Neural crest cell (in vitro differentiated cells): ENCODE results near the gene NLRP10. TPM values are rescaled to one million over a fixed set of nuclear protein-coding genes. Genes with fewer than 3 reads are reported as not detected.

Experiments
- DNase-seq: peaks from one replicate; pipeline ENCODE4 v3.0.0; 2021; ENCODE audit warnings: low read depth, mixed read lengths, low spot score
- H3K27ac Mint-ChIP-seq: one replicate; pipeline ENCODE4 v1.8.0; 2021; ENCODE audit warnings: mild to moderate bottlenecking, mixed read lengths; ENCODE audit not compliant: unreplicated experiment
- H3K27me3 Mint-ChIP-seq: 2 replicates; pipeline ENCODE4 v1.8.0; 2021; ENCODE audit warnings: low read depth, mild to moderate bottlenecking, mixed read lengths
- H3K36me3 Mint-ChIP-seq: 2 replicates; pipeline ENCODE4 v1.8.0; 2021; ENCODE audit warnings: low read depth, mild to moderate bottlenecking, mixed read lengths
- H3K4me1 Mint-ChIP-seq: 2 replicates; pipeline ENCODE4 v1.8.0; 2021; ENCODE audit warnings: mixed read lengths
- H3K4me3 Mint-ChIP-seq: one replicate; pipeline ENCODE4 v1.8.0; 2021; ENCODE audit warnings: mild to moderate bottlenecking, mixed read lengths
- H3K9me3 Mint-ChIP-seq: 2 replicates; pipeline ENCODE4 v1.8.0; 2021; ENCODE audit warnings: mixed read lengths
- CTCF ChIP-seq: fragments of 200-600 bp; sonication (generic); conservative IDR thresholded peaks from 2 replicates; pipeline ENCODE4 v1.5.0; 2021; ENCODE audit warnings: antibody characterized with exemption, mild to moderate bottlenecking
- total RNA-seq: library from RNA; stranded (reverse); gene quantifications from 2 replicates; pipeline ENCODE4 v1.2.1, GENCODE V29; 2021

Gene NLRP10
- total RNA-seq, 1 donor from 2014 or later, result not detected

- Mint-ChIP-seq H3K9me3 (no peaks in the 10 kb centered on the region), H3K27me3 (peaks cover 3% of the 10 kb centered on the region), H3K36me3 (no peaks in the 10 kb centered on the region), H3K4me3 (no peak overlapping the region), H3K4me1 (no peaks in the 10 kb centered on the region), H3K27ac (no peak overlapping the region)
- TF ChIP-seq CTCF, result no peak
- no peak for DNase-seq
These were observed 7.8 kb upstream of the NLRP10 start for GRCh38 chr11:7973011-7973410.

- Mint-ChIP-seq H3K27ac (no peak overlapping the region), H3K4me1 (no peaks in the 10 kb centered on the region), H3K27me3 (peaks cover 12% of the 10 kb centered on the region), H3K36me3 (no peaks in the 10 kb centered on the region), H3K4me3 (no peak overlapping the region), H3K9me3 (no peaks in the 10 kb centered on the region)
- TF ChIP-seq CTCF, result no peak
- no peak for DNase-seq
These were observed 6.6 kb upstream of the NLRP10 start for GRCh38 chr11:7971846-7972245.

- no peak for DNase-seq
- Mint-ChIP-seq H3K27ac (no peak overlapping the region), H3K27me3 (peaks cover 14% of the 10 kb centered on the region), H3K9me3 (no peaks in the 10 kb centered on the region), H3K4me1 (no peaks in the 10 kb centered on the region), H3K4me3 (no peak overlapping the region), H3K36me3 (no peaks in the 10 kb centered on the region)
- no peak for TF ChIP-seq CTCF
These were observed 4.8 kb upstream of the NLRP10 start for GRCh38 chr11:7969756-7970646.

GRCh38 chr11:7968686-7969085, 3.4 kb upstream of the NLRP10 start:
- H3K27ac Mint-ChIP-seq, result no peak overlapping the region
- H3K27me3 Mint-ChIP-seq, result peaks cover 14% of the 10 kb centered on the region
- no peaks in the 10 kb centered on the region for H3K36me3 Mint-ChIP-seq
- TF ChIP-seq CTCF, result no peak
- no peaks in the 10 kb centered on the region for H3K9me3 Mint-ChIP-seq
- H3K4me1 Mint-ChIP-seq, result no peaks in the 10 kb centered on the region
- no peak for DNase-seq
- H3K4me3 Mint-ChIP-seq, result no peak overlapping the region

- H3K27ac Mint-ChIP-seq, result no peak overlapping the region
- no peaks in the 10 kb centered on the region for H3K36me3 Mint-ChIP-seq
These were observed 2.6 kb upstream of the NLRP10 start for GRCh38 chr11:7967826-7968225.

More at GRCh38 chr11:7967826-7968225, 2.6 kb upstream of the NLRP10 start:
- H3K27me3 Mint-ChIP-seq, result peaks cover 11% of the 10 kb centered on the region
- TF ChIP-seq CTCF, result no peak
- no peaks in the 10 kb centered on the region for H3K4me1 Mint-ChIP-seq
- H3K4me3 Mint-ChIP-seq, result no peak overlapping the region
- no peak for DNase-seq
- no peaks in the 10 kb centered on the region for H3K9me3 Mint-ChIP-seq
